GM10266 (cell line): ENCODE results near the gene PITPNC1.
"Not testable (repeated sequence)": the region's sequence is repeated elsewhere in the genome, so short reads cannot be mapped to it uniquely, and the experiment has no call there.

Experiments used
- DNase-seq: peaks from one replicate; pipeline ENCODE4 v3.0.0; 2012; ENCODE audit errors: extremely low spot score
- TF ChIP-seq, protein P1 (sequence below): IDR thresholded peaks from 2 replicates; pipeline ENCODE4 v1.5.1; 2012; ENCODE audit warnings: mild to moderate bottlenecking, low read depth; ENCODE audit not compliant: control insufficient read depth, insufficient read depth; ENCODE audit errors: missing control alignments

PITPNC1 gene

DNA sequence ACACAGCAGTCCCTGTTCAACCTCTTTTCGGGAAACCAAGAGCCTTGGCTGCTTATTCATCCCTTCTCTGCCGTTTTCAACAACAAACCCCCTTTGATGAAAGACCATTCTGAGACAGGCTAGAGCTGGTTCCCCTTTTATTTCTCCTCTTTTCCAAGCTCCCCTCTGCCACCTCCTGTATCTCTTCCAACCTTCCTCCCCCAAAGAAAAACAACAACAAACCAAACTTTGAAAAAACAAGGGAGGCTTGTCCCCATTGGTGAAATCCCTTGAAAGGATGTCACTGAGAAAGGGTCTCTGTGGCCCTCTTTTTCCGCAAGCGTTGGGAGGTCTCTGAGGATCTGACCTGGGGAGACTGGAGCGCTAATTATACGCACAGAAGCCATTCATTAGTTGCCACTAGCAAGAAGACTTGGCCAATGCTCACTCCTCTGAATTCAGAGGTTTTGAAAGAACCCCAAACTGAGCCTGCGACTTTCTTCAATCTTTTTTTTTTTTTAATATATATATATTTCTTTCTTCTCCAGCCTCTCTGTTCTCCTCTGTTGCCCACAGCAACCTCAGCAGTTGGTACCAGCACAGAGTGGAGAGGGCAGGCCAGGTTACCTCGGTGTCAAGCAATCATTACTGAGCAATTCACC, 101.4 kb downstream of the PITPNC1 start:
- DNase-seq = no peak
- TF ChIP-seq, protein P1, sequence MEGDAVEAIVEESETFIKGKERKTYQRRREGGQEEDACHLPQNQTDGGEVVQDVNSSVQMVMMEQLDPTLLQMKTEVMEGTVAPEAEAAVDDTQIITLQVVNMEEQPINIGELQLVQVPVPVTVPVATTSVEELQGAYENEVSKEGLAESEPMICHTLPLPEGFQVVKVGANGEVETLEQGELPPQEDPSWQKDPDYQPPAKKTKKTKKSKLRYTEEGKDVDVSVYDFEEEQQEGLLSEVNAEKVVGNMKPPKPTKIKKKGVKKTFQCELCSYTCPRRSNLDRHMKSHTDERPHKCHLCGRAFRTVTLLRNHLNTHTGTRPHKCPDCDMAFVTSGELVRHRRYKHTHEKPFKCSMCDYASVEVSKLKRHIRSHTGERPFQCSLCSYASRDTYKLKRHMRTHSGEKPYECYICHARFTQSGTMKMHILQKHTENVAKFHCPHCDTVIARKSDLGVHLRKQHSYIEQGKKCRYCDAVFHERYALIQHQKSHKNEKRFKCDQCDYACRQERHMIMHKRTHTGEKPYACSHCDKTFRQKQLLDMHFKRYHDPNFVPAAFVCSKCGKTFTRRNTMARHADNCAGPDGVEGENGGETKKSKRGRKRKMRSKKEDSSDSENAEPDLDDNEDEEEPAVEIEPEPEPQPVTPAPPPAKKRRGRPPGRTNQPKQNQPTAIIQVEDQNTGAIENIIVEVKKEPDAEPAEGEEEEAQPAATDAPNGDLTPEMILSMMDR = no peak

- TF ChIP-seq, protein P1 = no peak
- DNase-seq = no peak
Measured at GRCh38 chr17:67479148-67479547, 102.1 kb downstream of the PITPNC1 start.

DNA sequence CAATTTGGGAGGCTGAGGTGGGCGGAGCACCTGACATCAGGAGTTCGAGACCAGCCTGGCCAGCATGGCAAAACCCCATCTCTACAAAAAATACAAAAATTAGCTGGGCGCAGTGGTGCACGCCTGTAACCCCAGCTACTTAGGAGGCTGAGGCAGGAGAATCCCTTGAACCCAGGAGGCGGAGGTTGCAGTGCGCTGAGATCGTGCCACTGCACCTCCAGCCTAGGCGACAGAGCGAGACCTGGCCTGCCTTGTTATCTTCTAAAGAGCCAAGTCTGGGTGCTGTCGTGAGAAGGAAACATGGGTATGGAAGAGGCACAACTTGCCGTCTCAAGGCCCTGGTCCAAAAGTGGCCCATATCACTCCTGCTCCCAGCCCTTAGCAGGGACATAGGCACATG, 103.9 kb downstream of the PITPNC1 start:
- DNase-seq = not testable (repeated sequence)

- no peak for DNase-seq
- TF ChIP-seq, protein P1 = no peak
Measured at GRCh38 chr17:67481808-67482207, 104.7 kb downstream of the PITPNC1 start.

GRCh38 chr17:67482764-67483163, 105.7 kb downstream of the PITPNC1 start:
- DNase-seq = no peak
- TF ChIP-seq, protein P1 = no peak

DNA sequence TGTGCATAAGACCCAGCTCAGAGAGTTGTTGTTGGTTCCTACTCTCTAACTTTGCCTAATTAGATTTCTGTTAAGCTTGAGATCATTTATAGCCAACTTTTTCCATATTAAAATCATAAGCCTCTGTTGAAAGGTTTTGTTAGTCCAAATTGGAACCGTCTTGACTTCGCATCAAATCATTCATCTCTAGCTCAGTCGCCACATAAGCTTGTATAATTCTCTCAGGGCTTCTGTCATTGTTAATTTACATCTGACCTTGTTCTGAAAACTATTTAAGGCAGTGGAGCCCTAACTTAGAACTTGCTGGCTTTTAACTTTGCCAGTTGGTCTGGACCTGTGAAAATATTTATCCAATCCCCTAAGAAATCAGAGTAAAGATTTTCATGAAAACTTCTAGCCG, 107.2 kb downstream of the PITPNC1 start:
- no peak for DNase-seq
- TF ChIP-seq, protein P1 = no peak

GRCh38 chr17:67485666-67486065, 108.6 kb downstream of the PITPNC1 start:
- TF ChIP-seq, protein P1 = no peak
- DNase-seq = no peak

DNA sequence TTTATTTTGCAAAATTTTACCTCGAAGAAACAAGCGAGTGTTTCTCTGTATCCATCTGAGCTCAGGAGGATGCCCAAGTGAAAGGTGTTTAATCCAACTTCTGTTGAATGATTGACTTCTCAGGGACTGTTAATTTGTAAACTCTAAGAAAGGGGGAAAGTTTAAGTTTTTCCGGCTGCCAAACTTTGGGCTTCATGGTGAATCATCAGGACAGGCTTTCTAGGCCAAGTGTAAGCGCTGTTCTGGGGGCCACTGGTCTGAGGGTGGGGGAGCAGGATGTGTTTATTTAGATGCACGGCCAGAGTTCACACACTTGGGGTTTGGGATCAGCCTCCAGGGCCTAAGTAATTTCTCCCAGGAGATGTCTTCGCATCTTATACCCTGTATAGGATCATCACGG, 110.4 kb downstream of the PITPNC1 start:
- no peak for DNase-seq
- TF ChIP-seq, protein P1 = no peak
